Measurements from ENCODE around the gene USP47.
"Not testable (repeated sequence)": the region's sequence is repeated elsewhere in the genome, so short reads cannot be mapped to it uniquely, and the experiment has no call there.

USP47 gene

GRCh38 chr11:11826260-11826659, 15.5 kb upstream of the USP47 start:
- DNase-seq = no peak

GRCh38 chr11:11827272-11827671, 14.5 kb upstream of the USP47 start:
- DNase-seq = no peak

- DNase-seq = not testable (repeated sequence)
Observed at GRCh38 chr11:11831406-11831805, 10.4 kb upstream of the USP47 start.

GRCh38 chr11:11836676-11837231, 5.0 kb upstream of the USP47 start:
- no peak for DNase-seq

- no peak for DNase-seq
Observed at GRCh38 chr11:11839718-11840117, 2.1 kb upstream of the USP47 start.

- DNase-seq = peak in 1 of 5 experiments; percentile 8
Observed at GRCh38 chr11:11841116-11841722, 553 bp upstream of the USP47 start.

- DNase-seq = peak; percentile 10 to 91 (median 43)
Observed at GRCh38 chr11:11842421-11843008, 743 bp downstream of the USP47 start.

- peak in 2 of 5 experiments; percentile 21 to 57 for DNase-seq
Observed at GRCh38 chr11:11843211-11843621, 1.4 kb downstream of the USP47 start.

GRCh38 chr11:11843642-11844041, 1.9 kb downstream of the USP47 start:
- DNase-seq = no peak

GRCh38 chr11:11844272-11844671, 2.5 kb downstream of the USP47 start:
- peak in 1 of 5 experiments; percentile 55 for DNase-seq

- no peak for DNase-seq
Observed at GRCh38 chr11:11845071-11845470, 3.3 kb downstream of the USP47 start.

- DNase-seq = no peak
Observed at GRCh38 chr11:11845551-11845950, 3.8 kb downstream of the USP47 start.

- DNase-seq = no peak
Observed at GRCh38 chr11:11847082-11847481, 5.3 kb downstream of the USP47 start.

GRCh38 chr11:11848891-11849746, 7.3 kb downstream of the USP47 start:
- DNase-seq = peak in 4 of 5 experiments; percentile 23 to 82 (median 49)

- no peak for DNase-seq
Observed at GRCh38 chr11:11850668-11851067, 8.9 kb downstream of the USP47 start.

- peak in 2 of 5 experiments; percentile 27 to 83 for DNase-seq
Observed at GRCh38 chr11:11856638-11857037, 14.9 kb downstream of the USP47 start.

GRCh38 chr11:11857769-11858168, 16.0 kb downstream of the USP47 start:
- DNase-seq = peak in 2 of 5 experiments; percentile 43 to 57

GRCh38 chr11:11858676-11859075, 16.9 kb downstream of the USP47 start:
- no peak for DNase-seq

GRCh38 chr11:11860103-11860979, 18.6 kb downstream of the USP47 start:
- no peak for DNase-seq

- DNase-seq = no peak
Observed at GRCh38 chr11:11862999-11863398, 21.2 kb downstream of the USP47 start.

- DNase-seq = no peak
Observed at GRCh38 chr11:11864332-11864731, 22.6 kb downstream of the USP47 start.

GRCh38 chr11:11864803-11865202, 23.0 kb downstream of the USP47 start:
- DNase-seq = no peak
